ENCODE results near the gene CASQ1.
A peak's percentile ranks its signal among the peaks of the same experiment; 100 is the strongest.

The CASQ1 gene

DNA sequence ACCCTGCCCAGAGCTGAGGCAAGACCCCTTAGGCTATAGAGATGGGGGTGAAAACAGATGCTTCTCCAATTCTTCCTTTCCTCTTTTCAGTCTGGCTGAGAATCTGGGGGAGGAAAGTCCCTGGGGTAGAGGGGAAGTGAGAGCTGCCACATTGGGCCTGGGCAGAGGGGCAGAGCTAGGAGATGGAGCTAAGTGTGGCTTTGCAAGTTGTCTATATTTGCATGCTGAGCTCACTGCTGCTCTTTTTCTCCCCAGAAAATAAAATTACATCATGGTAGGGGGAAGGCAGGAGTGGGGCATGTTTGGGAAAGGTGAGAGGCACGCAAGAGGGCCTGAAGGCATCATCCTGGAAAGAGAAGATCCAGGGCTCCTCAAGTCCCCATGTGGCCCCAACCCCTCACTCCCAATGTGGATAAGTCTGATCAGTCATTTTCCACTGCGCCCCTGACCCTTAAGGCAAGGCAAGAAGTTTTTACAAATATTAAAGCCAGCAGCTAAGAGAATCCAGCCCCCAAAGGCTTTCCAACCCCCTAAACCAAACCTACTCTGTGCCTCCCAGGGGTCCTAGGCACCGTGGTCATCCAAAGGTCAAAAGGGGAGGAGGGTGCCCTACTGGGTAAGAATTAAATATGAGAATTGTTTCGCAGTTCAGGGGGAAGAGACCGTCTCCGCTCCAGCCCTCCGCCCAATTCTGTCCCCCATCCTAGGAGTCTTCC, 14.3 kb downstream of the CASQ1 start:
- DNase-seq (ENCODE audit: low read depth in 2 of 3, low spot score in 2 of 3): no peak

DNA sequence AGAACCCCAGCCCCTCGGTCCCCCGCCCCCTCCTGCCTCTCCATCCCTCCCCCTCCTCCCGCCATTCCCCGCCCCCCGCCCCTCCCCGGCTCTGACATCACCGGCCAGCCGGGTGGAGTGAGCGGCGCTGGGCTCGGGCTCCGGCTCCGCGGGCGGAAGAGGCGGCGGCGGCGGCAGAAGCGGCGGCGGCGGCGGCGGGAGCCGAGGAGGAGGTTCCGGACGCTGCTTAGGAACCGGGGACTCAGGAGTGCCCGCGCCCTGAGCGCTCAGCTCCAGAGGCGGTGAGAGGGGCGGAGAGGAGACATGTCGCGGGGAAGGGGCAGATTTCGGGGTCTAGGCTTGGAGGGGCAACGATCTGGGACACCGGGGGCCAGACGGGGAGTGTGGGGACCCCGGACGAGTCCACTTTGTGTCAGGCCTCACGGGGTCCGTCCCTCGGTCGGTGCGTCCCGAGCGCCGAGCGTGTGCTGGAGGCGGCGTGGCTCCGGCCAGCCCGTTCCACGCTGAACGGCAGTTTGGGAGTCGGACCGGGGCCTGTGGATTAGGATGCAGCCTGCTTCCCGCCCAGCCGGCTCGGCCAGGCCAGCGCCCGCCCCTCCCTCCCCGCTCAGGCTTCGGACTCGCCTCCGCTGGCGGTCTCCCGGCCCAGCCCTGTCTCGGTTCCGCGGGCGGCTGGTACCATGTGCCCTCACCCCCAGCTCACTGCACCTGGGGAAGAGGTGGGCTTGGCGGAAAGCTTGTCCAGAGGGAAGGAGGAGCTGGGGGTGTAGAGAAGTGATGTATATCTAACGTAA, 15.1 kb downstream of the CASQ1 start, which contains the start of gene PEA15:
Gene PEA15 (plus strand): TSS at position 143 of the 794 bp plus-strand sequence. CDS start 6,161 bp downstream, outside the sequence.
- peak; percentile 39 to 50 (median 50) for DNase-seq (ENCODE audit: low read depth in 2 of 3, low spot score in 2 of 3)

DNA sequence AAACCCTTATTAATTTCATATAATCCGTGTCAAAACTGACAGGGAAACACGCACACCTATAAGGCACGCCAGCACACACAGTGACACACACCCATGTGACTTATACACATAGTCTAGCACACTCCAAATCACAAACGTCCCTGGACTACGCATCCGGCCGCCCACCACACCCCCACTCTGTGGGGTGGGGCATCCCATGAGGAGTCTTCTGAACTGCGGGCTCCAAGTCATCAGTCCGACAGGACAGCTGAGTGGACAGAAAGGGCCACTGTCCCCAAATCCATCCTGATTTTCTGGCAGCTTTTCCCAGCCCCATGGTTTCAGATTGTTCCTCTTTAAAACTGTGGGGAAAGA, 15.6 kb downstream of the CASQ1 start:
- peak in 1 of 3 experiments; percentile 15 for DNase-seq (ENCODE audit: low read depth in 2 of 3, low spot score in 2 of 3)

DNA sequence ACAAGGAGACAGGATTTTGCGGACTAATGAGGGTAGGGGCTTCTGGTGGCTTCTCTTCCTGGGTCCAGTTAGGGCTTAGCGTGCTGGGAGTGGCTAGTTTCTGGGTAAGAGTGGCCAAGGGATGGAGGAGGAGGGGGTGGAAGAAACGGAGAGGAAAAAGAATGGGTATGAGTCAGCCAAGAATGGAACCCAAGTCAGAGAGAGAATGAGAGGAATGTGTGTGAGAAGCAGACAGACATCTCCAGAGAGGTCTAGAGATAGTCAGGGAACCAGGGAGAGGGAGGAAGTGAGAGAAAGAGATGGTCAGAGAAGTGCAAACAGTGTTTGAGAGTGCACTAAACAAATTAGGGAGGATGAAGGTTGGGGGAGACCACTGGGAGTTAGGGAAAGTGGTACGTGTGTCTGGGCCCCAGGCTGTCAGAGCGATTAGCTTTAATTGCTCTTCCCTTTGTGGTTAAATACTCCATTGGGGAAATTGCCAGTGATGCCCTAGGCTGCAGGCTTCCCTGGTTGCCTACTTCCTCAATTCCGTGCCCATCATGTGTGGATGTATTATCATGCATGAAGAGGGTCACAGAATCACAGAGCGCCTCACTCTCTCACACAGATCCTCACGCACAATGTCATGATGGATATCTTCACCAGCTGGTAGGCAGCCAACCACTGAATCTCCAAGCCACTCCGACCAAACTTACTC, 16.2 kb downstream of the CASQ1 start:
- DNase-seq (ENCODE audit: low read depth in 2 of 3, low spot score in 2 of 3): no peak

DNA sequence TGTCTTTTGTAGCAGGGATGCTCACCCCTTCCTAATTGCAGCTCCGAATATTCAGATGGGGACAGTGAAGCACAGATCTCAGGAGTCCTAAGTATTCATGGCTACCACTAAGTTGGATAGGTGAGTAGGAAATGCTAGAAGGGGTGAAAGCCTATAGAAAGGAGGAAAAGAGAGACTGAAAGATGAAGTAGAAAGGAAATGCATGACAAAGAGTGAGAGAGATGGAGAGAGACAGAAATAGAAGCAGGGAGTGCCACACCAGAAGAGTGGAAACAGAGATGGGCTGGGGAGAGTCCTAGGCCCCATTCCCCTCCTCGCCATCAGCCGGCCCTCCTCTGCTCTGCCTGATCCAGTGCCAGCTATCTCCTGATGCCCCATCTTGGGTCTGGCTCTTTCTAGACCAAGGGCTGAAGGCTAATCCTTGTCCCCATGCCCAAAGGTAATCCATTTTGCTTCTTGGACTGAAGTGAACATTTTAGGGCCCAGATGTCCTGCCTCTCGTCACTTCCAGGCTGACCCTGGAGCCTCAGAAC, 16.8 kb downstream of the CASQ1 start:
- DNase-seq (ENCODE audit: low read depth in 2 of 3, low spot score in 2 of 3): no peak

DNA sequence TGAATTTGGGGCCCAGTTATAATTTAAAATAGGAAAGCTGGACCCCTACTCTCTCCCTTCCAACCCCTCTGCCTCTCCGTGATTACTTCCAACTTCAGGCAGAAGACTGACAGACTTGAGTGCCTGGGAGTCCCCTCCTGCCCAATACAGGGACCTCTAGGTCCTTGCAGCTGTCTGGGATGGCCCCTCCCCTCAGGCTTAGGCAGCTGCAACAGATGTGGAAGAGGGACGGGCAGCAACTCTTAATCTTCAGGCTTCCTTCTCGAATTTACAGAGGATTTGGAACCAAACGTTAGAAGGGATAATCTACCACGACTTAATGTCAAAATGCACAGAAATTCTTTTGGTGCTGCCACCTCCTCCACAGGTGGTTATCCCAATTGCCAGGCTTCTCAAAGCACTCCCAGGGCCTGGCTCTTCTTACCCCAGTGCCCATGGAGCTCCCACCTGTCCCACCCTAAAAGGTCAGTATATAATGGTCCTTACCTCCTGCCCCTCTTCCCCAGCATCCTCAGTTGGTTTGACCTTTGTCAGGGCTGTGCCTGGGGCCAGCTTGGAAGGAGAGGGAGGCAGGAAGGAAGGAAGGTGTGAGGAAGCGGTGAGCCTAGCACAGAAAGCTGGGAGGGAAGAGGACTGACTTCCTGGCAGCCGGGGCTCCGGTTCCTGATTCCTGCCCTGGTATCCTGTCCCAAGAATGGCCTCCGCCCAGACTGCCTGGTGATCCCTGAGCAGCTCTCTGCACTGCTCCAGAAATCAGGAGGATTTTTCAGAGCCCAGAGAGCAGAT, 17.6 kb downstream of the CASQ1 start:
- DNase-seq (ENCODE audit: low read depth in 2 of 3, low spot score in 2 of 3): no peak

DNA sequence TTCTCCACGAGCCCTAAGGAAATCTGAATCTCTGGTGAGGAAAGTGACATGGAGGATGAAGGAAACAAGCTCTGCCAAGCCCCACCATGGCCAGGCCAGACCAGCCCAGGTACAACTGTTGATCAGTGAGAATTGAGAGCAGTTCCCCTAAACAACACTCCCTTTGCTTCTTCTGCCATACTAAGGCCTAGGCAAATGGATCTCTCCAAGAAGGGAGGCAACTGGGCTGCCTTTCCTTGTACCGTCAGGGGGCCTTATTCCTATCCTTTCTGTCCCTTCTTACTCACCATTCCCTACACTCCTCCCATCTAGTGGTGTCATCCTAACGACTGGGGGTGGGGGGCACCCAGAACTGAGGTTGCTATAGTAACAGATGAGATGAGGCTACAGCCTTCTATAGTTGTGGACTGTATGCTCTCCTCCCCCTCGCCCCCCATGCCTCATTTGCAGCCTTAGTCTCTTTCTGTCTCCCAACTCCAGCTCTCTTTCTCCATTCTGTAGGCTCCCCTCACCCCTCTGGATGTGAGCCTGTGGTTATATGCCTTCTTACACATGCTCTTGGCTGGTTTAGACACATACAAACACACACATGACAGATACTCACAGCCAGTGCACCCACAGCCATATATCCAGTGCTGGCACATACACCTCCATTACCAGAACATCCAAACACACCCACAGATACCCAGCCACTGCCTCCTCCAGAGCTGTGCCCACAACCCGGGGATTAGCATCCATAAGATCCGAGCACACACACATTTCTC, 18.4 kb downstream of the CASQ1 start:
- DNase-seq (ENCODE audit: low read depth in 2 of 3, low spot score in 2 of 3): no peak

DNA sequence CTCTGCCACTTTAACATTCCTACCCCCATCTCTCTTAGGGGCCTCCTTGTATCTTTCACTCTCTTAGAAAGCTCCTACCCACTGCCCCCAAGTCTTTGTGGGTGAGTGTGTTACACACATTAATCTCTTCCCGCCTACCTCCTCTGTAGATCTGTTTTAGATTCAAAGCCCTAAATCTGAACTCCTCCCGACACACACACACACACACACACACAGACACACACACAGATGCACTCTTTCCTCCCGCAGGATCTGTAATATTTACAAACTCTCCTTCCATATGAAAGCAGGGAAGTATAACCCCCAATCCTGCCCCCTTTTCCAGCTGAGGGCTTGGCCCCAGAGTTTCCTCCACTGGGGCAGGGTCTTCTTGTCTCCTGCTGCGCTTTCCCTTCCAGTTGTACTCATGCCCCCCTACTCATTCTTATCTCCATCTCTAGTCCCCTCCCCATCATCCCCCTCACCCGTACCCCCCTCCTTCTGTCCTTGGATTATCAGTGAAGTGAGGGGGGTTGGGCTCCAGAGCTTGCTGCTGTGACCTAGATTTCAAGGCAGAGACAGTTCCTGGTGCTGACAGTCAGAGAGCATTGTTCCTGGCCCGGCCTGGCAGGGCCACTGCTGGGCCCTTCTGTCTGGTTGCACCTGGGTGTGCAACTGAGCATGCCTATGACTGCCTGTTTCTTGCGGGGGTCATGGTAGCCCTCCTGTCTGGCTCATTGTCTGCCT, 19.1 kb downstream of the CASQ1 start:
- no peak for DNase-seq (ENCODE audit: low read depth in 2 of 3, low spot score in 2 of 3)

DNA sequence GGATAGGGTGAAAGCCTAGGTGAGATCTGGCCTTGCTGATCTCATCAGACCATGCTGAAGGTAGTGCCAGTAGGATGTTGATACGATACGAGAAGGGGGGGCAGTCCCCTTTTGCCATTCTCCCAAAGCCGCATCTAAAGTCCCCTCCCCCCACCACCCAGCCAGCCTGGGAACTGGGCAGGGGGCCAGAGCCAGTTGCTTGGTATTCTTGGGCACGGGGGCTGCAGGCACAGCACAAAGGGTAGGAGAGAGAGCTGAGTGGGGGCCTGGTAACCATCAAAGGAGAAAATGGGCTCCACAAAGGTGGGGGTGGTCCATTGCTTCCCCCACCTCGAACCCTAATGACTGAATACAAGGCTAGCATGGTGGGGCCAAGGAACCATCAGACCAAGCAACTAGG, 20.2 kb downstream of the CASQ1 start:
- no peak for DNase-seq (ENCODE audit: low read depth in 2 of 3, low spot score in 2 of 3)

DNA sequence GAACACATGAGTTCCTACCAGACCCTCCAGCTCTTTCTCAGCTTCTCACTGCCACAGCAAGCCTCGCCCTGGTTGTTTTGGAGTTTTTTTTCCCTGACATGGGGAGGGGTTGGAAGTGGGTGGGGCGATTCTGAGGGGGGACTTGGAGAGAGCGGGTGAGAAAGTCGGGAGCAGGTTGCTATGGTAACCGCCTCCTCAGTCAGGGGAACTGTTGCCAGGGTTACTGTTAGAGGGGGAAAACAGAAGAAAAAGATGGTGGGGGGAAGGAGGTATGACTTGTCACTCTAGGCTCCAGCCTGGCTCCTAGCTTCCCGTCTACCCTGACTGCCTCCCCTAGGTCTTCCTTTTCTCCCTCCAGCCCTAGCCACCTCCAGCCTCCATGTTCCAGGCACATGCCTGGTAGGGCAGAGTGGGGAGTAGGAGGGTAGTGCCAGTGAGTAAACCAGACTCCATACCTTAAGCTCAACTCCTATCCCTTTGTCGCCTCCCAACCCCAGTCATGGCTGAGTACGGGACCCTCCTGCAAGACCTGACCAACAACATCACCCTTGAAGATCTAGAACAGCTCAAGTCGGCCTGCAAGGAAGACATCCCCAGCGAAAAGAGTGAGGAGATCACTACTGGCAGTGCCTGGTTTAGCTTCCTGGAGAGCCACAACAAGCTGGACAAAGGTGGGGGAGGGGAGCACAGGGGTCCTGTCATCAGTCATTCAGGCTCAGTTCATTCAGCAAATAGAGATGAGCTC, 20.8 kb downstream of the CASQ1 start:
- DNase-seq (ENCODE audit: low read depth in 2 of 3, low spot score in 2 of 3): no peak

DNA sequence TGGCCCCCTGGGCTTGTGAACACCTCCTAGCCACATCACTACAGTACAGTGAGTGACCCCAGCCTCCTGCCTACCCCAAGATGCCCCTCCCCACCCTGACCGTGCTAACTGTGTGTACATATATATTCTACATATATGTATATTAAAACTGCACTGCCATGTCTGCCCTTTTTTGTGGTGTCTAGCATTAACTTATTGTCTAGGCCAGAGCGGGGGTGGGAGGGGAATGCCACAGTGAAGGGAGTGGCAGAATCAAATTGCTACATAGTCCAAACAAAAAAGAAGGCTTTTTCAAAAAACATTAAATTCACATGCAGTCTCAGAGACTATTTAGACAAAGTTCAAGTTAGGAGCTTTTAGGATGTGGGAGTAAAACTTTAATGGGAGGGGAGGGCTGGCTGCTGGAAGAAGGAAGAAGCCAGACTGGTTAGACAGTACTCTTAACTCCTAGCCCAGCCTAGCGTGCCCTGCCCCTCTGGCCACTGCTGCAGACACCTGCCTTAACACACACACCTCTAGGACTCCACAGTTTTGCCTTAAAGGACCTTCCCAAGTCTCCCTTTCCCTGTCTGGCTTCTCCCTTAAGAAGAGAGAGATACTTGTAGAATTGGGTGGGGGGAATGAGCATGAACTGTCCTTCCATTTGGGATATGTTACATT, 24.2 kb downstream of the CASQ1 start:
- DNase-seq (ENCODE audit: low read depth in 2 of 3, low spot score in 2 of 3): no peak

DNA sequence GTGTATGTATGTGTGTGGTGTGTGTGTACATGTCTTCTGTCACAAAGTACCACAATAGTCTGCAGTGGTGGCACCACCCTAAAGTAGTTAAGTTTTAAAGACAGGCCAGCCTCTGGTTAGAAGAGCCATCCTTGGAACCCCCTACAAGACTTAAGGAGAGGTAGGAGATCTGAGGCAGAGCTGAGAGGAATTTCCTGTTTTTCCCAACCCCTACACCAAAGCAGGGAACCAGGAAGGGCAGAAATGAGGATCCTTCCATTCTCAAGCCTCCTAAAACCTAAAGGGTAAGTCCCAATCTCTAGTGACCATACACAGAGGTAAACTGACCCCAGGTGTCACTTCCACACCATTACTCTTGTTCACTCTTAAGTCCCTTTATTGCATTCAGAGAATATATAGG, 25.9 kb downstream of the CASQ1 start:
- no peak for DNase-seq (ENCODE audit: low read depth in 2 of 3, low spot score in 2 of 3)

DNA sequence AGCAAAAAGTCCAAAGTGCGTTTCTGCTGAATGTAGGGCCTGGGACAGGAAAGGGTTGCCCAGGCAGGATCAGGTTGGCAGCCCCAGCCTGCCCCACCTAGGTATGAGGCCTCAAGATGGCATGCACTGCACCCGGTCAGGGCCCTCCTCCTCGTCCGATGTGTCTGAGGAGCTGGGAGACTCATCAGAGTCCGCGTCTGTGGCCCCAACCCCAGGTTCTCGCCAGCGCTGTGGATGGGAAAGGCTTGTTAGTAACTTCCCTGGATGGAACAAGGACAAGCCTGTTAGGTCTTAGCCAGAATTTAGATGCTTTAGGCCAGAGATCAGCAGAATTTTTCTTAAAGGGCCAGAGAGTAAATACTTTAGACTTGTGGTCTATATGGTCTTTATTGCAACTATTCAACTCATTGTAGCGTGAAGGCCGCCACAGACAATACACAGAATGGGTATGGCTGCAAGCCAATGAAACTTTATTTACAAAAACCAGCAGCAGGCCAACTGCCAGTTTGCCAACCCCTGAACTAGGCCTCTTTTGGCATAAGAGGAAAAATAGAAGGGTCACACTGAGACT, 27.2 kb downstream of the CASQ1 start:
- DNase-seq (ENCODE audit: low read depth in 2 of 3, low spot score in 2 of 3): no peak

DNA sequence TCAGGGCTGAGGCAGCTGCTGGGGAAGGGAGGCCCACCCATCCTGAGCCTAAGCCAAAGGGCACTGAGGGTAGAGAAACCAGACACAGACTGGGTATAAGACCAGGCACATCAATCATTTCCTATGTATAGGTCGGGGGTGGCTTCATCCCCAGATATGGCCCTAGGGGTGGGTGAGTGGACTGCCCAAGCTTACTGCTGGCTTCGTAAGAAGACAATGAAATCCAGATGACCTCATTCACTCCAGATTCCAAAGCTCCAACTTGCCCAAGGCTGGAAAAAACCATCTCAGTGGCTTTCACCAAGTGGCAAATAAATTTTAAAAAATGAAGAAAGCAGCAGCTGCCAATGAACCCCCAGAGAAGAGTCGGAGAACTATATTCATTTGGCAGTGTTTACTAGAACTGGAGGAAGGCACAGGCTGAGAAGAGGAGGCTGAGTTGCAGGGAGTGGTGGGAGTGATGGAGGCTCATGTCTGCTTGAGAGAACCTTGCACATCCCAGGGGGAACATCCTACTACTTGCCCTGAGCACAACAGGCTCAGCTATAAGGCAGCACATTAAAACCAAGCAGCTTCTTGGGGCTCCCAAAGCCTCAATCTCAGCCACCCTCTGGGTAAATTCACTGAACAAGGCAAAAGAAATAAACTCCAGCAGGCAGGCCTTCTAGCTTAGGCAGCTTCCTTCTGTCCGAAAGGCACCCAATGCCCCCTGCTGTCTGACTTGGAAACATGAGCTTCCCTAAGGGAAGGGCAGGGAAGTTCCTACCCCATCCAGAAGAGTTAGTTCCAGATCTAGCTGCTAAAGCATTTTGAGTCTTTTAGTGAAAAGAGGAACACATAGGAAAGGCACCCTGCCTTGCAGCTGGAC, 28.9 kb downstream of the CASQ1 start:
- no peak for DNase-seq (ENCODE audit: low read depth in 2 of 3, low spot score in 2 of 3)

DNA sequence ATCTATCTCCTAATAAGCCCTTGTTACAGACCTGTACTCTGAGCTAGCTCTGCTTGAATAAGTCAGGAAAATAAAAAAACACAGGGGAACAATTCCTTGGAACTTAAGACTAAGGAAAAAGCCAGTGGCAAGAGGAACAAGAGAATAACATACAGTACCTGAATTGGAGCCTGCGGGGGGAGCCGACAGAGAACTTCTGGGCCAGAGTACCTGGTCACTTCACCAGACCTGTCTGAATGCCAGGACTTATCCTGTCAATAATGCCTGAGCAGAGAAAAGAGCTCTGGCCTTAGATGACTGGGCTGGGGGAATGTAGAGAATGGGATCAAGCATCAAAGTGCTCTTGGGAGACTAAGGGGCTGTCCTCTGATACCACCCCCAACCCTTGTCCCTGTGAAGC, 29.9 kb downstream of the CASQ1 start:
- no peak for DNase-seq (ENCODE audit: low read depth in 2 of 3, low spot score in 2 of 3)

DNA sequence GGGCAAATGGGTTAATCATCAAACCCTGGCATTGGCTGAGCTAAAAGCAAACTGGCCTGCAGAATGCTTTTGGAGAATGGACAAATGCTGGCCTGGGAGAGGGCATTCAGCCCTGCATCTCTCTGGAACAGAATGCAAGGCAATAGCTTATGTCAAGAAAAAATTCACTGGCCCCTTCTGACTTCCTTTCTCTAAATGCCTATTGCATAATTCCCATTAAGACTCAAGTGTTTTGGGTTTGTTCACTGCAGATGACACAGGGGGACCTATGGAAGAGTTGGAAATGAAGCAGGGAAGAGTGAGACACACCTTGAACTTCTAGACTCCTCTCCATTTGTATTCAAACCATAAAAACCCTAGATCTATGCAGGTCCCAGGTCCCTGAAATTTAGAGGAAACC, 30.7 kb downstream of the CASQ1 start:
- DNase-seq (ENCODE audit: low read depth in 2 of 3, low spot score in 2 of 3): no peak

DNA sequence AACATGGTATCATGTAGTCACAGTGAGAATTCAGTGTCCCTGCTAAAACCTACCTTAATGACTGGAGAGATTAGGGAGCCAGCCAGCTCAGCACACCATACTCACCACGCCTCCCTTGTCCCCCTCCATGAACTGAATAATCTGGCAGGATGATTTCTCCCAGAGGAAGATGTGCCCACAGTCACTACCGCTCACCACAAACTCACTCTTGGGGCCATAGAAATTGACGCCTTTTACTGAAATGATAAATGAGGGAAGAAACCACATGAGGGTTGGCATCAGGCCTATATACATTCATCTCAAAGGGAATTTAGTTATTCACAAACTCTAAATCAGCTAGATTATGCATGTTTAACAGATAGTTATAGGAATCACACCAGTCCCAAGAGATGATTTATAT, 32.2 kb downstream of the CASQ1 start:
- DNase-seq (ENCODE audit: low read depth in 2 of 3, low spot score in 2 of 3): no peak

Data from activated CD8-positive, alpha-beta memory T cell treated with anti-CD3 and anti-CD28 coated beads for 48 hours (primary cell).